Activated naive CD4-positive, alpha-beta T cell treated with anti-CD3 and anti-CD28 coated beads, Interleukin-2, amount 10 ng/mL, durations not matched to agents 7 days and 5 days (primary cell): ENCODE measurements around the gene DENND1B.
A peak's percentile ranks its signal among the peaks of the same experiment; 100 is the strongest.

Source experiments
- CTCF ChIA-PET: fragments of 350-600 bp; sonication (Branson Sonifier 250); formaldehyde crosslinking; loops from one replicate; lab custom pipeline; 2021; ENCODE audit warnings: antibody characterized with exemption; lab: Charles Lee
- DNase-seq: peaks from one replicate; pipeline ENCODE4 v3.0.0-alpha.2; 2020
- H3K27ac Mint-ChIP-seq: one replicate; pipeline ENCODE4 v1.8.0; 2021; ENCODE audit warnings: mild to moderate bottlenecking, moderate library complexity, mixed read lengths
- H3K27me3 Mint-ChIP-seq: one replicate; pipeline ENCODE4 v1.8.0; 2021; ENCODE audit warnings: mild to moderate bottlenecking, mixed read lengths
- H3K36me3 Mint-ChIP-seq: one replicate; pipeline ENCODE4 v1.8.0; 2021; ENCODE audit warnings: mixed read lengths
- H3K4me1 Mint-ChIP-seq: one replicate; pipeline ENCODE4 v1.8.0; 2021; ENCODE audit warnings: mixed read lengths
- H3K4me3 Mint-ChIP-seq: one replicate; pipeline ENCODE4 v1.8.0; 2021; ENCODE audit warnings: mild to moderate bottlenecking, moderate library complexity, mixed read lengths
- H3K9me3 Mint-ChIP-seq: one replicate; pipeline ENCODE4 v1.8.0; 2021; ENCODE audit warnings: mixed read lengths

The DENND1B gene, protein sequence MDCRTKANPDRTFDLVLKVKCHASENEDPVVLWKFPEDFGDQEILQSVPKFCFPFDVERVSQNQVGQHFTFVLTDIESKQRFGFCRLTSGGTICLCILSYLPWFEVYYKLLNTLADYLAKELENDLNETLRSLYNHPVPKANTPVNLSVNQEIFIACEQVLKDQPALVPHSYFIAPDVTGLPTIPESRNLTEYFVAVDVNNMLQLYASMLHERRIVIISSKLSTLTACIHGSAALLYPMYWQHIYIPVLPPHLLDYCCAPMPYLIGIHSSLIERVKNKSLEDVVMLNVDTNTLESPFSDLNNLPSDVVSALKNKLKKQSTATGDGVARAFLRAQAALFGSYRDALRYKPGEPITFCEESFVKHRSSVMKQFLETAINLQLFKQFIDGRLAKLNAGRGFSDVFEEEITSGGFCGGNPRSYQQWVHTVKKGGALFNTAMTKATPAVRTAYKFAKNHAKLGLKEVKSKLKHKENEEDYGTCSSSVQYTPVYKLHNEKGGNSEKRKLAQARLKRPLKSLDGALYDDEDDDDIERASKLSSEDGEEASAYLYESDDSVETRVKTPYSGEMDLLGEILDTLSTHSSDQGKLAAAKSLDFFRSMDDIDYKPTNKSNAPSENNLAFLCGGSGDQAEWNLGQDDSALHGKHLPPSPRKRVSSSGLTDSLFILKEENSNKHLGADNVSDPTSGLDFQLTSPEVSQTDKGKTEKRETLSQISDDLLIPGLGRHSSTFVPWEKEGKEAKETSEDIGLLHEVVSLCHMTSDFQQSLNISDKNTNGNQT

GRCh38 chr1:197775282-197776262 is at the start of gene DENND1B:
TSS of gene DENND1B (minus strand) at chr1:197775480. CDS start at chr1:197775155, 325 bp downstream.
- Mint-ChIP-seq H3K27me3 (no peaks in the 10 kb centered on the region), H3K36me3 (peaks cover 18% of the 10 kb centered on the region), H3K9me3 (no peaks in the 10 kb centered on the region), H3K4me3 (peak within 1 kb of the TSS; percentile 78), H3K4me1 (peaks cover 69% of the 10 kb centered on the region), H3K27ac (peak within 1 kb of the TSS; percentile 99)
- peak; percentile 91 for DNase-seq
- CTCF ChIA-PET, result interaction anchor here (0.6 to 1.0 kb wide), 2 partner anchors 13 to 209 kb away, joined by 3 to 5 read pairs; no protein-coding TSS in a partner anchor

DNA sequence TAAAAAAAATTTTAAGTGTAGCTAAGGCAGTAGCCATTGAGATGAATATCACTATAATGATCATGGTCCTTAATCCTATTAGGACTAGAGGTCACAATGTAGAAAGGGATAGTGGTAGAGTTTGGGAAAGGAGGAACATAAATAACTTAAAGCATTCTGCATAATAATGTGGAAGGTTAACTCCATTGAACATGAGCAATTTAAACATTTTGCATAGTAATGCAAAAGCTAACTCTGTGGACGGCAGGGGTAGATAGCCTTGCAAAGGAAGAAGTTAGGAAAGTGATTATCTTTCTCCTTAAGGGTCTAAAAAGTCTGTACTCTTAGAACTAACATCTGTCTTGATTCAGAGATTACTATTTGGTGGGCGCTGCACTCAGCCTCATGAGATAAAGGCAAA is 39.0 kb upstream of the DENND1B start:
- Mint-ChIP-seq H3K27ac (no peak overlapping the region), H3K4me3 (no peak overlapping the region), H3K4me1 (no peaks in the 10 kb centered on the region), H3K9me3 (no peaks in the 10 kb centered on the region), H3K36me3 (no peaks in the 10 kb centered on the region), H3K27me3 (no peaks in the 10 kb centered on the region)
- CTCF ChIA-PET, result interaction anchor here (1.3 kb wide), 1 partner anchor 55 kb away, joined by 3 read pairs; no protein-coding TSS in a partner anchor
- no peak for DNase-seq

DNA sequence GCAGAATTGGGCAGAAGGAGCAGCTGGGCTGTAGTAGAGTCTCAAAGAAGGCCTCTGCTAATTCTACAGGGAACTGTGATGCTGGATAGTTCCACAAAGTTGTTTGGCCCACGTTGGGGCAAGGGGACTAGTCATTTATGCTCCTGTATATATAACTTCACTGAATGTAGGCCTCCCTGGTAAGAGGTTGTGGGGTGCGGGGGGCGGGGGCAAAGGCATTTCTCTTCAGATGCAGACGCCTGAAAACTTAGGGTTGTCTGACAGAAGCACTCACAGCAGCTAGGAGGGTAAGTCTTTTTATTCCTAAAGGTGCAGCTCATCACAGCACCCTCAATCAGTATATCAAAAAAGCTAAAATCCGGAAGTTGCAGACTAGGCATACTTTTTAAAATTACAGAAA is 38.5 kb upstream of the DENND1B start:
- no peaks in the 10 kb centered on the region for H3K4me1 Mint-ChIP-seq
- CTCF ChIA-PET, result interaction anchor here (1.3 kb wide), 1 partner anchor 55 kb away, joined by 3 read pairs; no protein-coding TSS in a partner anchor
- no peaks in the 10 kb centered on the region for H3K36me3 Mint-ChIP-seq

GRCh38 chr1:197811769-197812168 is 36.5 kb upstream of the DENND1B start:
- Mint-ChIP-seq H3K27ac (no peak overlapping the region), H3K9me3 (no peaks in the 10 kb centered on the region), H3K36me3 (no peaks in the 10 kb centered on the region), H3K4me3 (no peak overlapping the region), H3K27me3 (no peaks in the 10 kb centered on the region), H3K4me1 (no peaks in the 10 kb centered on the region)
- CTCF ChIA-PET, result no interaction called here
- no peak for DNase-seq

More for the DNA sequence above, 38.5 kb upstream of the DENND1B start:
- Mint-ChIP-seq H3K9me3 (no peaks in the 10 kb centered on the region), H3K27me3 (no peaks in the 10 kb centered on the region), H3K27ac (no peak overlapping the region), H3K4me3 (no peak overlapping the region)
- DNase-seq, result no peak

DNA sequence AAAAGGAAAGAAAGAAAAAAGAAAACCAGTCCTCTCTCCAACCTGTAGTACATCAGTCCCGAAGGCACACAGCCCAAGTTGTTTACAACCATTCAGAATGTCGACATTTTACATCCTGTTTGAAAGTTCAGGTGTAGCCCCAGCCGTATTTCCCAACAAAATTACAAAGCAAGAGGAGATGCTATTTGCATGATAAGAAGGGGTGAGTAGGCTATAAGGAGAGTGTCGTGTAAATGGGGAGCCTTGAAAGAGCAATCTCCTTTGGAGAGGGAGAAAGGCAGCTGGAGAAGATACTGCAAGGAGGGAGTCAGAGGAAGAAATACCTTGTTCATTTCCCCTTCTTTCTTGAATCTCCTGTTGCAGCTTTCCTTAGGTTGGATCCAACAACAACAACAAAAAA is 35.5 kb upstream of the DENND1B start:
- Mint-ChIP-seq H3K4me1 (no peaks in the 10 kb centered on the region), H3K27me3 (no peaks in the 10 kb centered on the region), H3K27ac (no peak overlapping the region), H3K4me3 (no peak overlapping the region), H3K9me3 (no peaks in the 10 kb centered on the region), H3K36me3 (no peaks in the 10 kb centered on the region)
- DNase-seq, result no peak
- CTCF ChIA-PET, result no interaction called here

GRCh38 chr1:197808880-197809279 is 33.6 kb upstream of the DENND1B start:
- no peak for DNase-seq
- Mint-ChIP-seq H3K27me3 (no peaks in the 10 kb centered on the region), H3K4me1 (no peaks in the 10 kb centered on the region), H3K27ac (no peak overlapping the region), H3K9me3 (no peaks in the 10 kb centered on the region), H3K4me3 (no peak overlapping the region), H3K36me3 (no peaks in the 10 kb centered on the region)
- CTCF ChIA-PET, result interaction anchor here (1.0 kb wide), 1 partner anchor 193 kb away, joined by 3 read pairs; no protein-coding TSS in a partner anchor

DNA sequence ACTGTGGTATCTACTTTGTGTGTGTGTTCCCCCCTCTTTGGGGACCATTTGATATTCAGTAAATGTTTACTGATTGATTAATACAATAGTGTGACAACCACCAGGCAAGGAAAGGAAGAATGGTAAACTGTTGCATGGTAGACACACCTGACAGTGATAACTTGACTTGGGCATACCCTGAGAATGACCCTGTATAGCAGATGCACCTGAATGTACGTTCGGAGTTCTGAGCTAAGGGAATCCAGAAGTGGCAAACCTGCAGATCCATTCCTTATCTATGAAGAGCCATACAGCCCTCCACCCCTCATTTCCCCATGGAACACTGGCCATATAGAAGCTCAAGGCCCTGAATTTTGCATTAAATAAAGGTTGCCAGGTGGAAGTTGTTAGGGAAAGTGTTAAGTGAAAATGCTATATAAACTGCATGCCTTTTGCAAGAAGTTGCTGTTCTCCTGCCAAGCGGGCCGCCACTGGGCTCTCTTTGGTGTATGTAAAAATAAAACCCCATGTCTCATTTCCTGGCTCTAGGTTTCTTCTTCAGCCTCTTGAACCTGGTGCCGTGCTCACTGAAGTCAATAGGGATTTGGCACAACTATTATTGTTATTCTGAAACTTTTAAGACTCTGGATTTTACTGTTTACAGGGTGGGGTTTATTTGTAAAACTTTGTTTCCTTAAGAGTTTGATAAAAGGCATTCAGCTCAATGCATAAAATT is 32.6 kb upstream of the DENND1B start:
- CTCF ChIA-PET, result no interaction called here
- H3K36me3 Mint-ChIP-seq, result no peaks in the 10 kb centered on the region
- no peaks in the 10 kb centered on the region for H3K4me1 Mint-ChIP-seq
- no peak overlapping the region for H3K4me3 Mint-ChIP-seq
- H3K27ac Mint-ChIP-seq, result no peak overlapping the region
- DNase-seq, result no peak
- H3K27me3 Mint-ChIP-seq, result no peaks in the 10 kb centered on the region
- no peaks in the 10 kb centered on the region for H3K9me3 Mint-ChIP-seq

GRCh38 chr1:197807216-197807615 is 31.9 kb upstream of the DENND1B start:
- Mint-ChIP-seq H3K27ac (no peak overlapping the region), H3K4me3 (no peak overlapping the region), H3K4me1 (no peaks in the 10 kb centered on the region), H3K36me3 (no peaks in the 10 kb centered on the region), H3K9me3 (no peaks in the 10 kb centered on the region), H3K27me3 (no peaks in the 10 kb centered on the region)
- DNase-seq, result no peak
- CTCF ChIA-PET, result no interaction called here

DNA sequence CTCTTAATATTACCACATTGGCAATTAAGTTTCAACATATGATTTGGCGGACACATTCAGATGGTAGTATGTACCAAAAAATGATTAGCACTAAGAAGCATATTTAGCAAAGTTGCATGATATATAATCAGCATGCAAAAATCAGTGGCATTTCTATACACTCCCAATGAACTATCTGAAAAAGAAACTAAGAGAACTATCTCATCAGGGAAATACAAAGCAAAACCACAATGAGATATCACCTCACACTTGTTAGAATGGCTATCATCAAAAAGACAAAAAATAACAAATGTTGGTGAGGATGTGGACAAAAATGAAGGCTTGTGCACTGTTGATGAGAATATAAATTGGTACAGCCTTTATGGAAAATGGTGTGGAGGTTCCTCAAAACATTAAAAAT is 31.4 kb upstream of the DENND1B start:
- no peak for DNase-seq
- Mint-ChIP-seq H3K27ac (no peak overlapping the region), H3K27me3 (no peaks in the 10 kb centered on the region), H3K4me1 (no peaks in the 10 kb centered on the region), H3K9me3 (peaks cover 3% of the 10 kb centered on the region), H3K4me3 (no peak overlapping the region), H3K36me3 (no peaks in the 10 kb centered on the region)
- CTCF ChIA-PET, result no interaction called here

DNA sequence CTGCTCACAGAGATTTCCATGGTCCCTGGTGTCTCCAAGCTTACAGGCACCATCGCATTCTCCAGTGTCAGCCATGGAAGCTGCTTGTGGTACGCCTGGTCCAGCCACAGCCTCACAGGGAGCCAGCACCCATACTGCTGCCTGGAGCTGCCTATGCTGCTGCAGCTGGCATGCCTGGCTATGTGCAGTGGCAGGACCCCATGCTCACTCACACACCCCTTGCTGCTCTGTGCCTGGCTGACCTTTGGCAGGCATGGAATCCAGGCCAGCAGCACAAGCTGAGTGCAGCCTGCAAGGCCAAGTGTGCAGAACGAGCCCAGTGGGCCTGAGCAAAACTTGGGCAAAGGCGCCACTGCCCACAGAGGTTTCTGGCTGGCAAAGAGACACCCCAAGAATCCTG is 26.4 kb upstream of the DENND1B start:
- peaks cover 7% of the 10 kb centered on the region for H3K36me3 Mint-ChIP-seq
- H3K27me3 Mint-ChIP-seq, result peaks cover 7% of the 10 kb centered on the region
- DNase-seq, result no peak
- H3K4me3 Mint-ChIP-seq, result no peak overlapping the region
- CTCF ChIA-PET, result no interaction called here
- H3K27ac Mint-ChIP-seq, result no peak overlapping the region
- H3K4me1 Mint-ChIP-seq, result no peaks in the 10 kb centered on the region
- peaks cover 22% of the 10 kb centered on the region for H3K9me3 Mint-ChIP-seq

DNA sequence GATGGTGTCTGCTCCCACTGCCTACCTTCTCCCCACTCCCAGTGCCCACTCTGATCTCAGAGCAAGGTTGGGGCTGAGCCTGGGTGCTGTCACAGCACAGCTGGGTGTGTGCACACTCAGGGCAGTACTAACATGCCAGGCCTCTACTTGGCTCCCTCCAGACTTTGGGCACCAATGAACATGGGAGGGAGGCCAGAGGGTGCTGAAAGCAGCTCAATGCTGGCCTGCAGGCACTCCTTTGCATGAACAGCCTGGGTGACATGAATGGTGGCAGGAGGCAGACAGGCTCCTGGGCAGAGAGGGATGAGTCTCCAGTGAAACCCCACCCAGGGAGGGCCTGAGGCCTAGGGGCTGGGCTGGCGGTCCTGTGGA is 25.8 kb upstream of the DENND1B start:
- CTCF ChIA-PET, result no interaction called here

DNA sequence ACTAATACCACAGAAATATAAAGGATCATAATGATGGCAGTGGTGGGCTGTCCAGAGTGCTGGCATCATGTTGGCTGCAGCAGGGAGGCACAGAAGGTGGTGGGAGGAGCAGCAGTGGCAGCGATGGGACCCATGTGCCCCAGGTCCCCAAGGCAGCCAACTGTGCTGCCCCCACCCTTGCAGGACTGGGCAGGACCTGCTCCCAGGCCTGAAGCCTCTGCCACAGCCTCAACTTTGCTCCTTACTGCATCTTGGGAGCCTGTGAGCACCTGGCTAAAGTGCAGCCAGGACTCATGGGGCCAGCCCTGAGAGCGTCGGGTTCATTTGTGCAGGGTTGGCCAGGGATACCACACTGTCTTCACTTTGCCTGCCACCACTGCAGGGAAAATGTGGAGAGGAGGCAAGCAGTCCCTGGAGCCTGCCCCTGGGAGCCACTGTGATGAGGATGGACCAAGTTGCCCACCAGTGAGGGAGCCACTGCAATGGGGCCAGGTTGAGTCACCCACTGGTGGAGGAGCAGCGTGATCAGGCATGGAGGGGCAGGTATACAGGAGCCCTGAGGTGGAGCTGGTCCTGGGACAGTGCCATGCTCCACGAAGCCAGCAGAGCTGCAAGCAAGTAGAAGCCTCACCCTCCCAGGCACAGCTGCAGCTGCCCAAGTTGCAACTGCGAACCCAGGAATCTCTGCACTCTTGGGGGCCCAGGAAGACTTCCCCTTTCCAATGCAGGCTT is 25.3 kb upstream of the DENND1B start:
- CTCF ChIA-PET, result no interaction called here
- Mint-ChIP-seq H3K9me3 (peaks cover 30% of the 10 kb centered on the region), H3K4me3 (no peak overlapping the region), H3K27me3 (peaks cover 7% of the 10 kb centered on the region), H3K4me1 (no peaks in the 10 kb centered on the region), H3K27ac (no peak overlapping the region), H3K36me3 (peaks cover 7% of the 10 kb centered on the region)
- DNase-seq, result no peak

More for the DNA sequence above, 25.8 kb upstream of the DENND1B start:
- no peak for DNase-seq
- Mint-ChIP-seq H3K4me1 (no peaks in the 10 kb centered on the region), H3K36me3 (peaks cover 7% of the 10 kb centered on the region), H3K27ac (no peak overlapping the region), H3K4me3 (no peak overlapping the region), H3K9me3 (peaks cover 27% of the 10 kb centered on the region), H3K27me3 (peaks cover 7% of the 10 kb centered on the region)

GRCh38 chr1:197799271-197799670 is 24.0 kb upstream of the DENND1B start:
- Mint-ChIP-seq H3K9me3 (peaks cover 30% of the 10 kb centered on the region), H3K36me3 (peaks cover 7% of the 10 kb centered on the region), H3K27ac (no peak overlapping the region), H3K4me3 (no peak overlapping the region), H3K27me3 (peaks cover 7% of the 10 kb centered on the region), H3K4me1 (no peaks in the 10 kb centered on the region)
- CTCF ChIA-PET, result no interaction called here
- DNase-seq, result no peak
